ENCODE measurements around the gene FBXO21. TPM values are rescaled to one million over a fixed set of nuclear protein-coding genes. Genes with fewer than 3 reads are reported as not detected.

Gene FBXO21
- total RNA-seq, 3 donors from 2014 or later (not counting 1 experiment from before 2014, with no cell fraction given) = 39.8 to 48.8 (median 39.9) TPM

DNA sequence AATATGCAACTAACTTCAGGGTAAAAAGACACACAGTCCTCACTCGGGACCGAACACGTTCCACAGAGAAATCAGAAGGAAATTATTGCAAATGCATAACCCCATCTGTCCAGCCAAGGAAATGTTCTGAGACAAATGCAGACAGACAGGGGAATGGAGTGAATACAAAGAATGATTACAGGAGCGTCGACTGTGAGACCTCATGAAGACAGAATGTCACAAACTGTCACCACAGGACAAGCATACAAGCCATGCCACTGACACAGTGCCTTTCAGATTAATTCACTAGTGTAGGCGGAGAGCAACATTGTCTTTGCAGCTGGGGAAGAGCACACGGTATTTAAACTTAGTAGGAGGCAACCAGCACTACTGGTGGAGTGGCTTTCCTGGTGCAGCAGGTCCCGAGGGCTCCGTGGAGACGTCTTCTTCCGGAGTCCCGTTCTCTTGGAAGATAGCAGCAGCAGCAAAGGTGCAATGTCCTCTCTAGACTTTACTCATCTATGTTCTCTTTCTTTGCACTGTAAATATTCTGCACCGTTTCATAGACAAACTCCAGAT, 44.6 kb downstream of the FBXO21 start:
- Mint-ChIP-seq H3K4me1 (peaks cover 2 to 6% of the 10 kb centered on the region in 2 donors), H3K27ac (no peak overlapping the region), H3K27me3 (ENCODE audit: low read depth in 2 of 2) (no peaks in the 10 kb centered on the region), H3K9me3 (no peaks in the 10 kb centered on the region), H3K4me3 (no peak overlapping the region), H3K36me3 (peaks cover 19% of the 10 kb centered on the region)
- DNase-seq = no peak
- H3K9me3 ChIP-seq (ENCODE audit: control insufficient read depth, insufficient read depth, low read length) = no peaks in the 10 kb centered on the region
- no peaks in the 10 kb centered on the region for H3K4me1 ChIP-seq (ENCODE audit: control insufficient read depth, insufficient read depth, low read length)
- intact Hi-C loops (cut with micrococcal nuclease) = no loop called here
- no peak overlapping the region for H3K27ac ChIP-seq (ENCODE audit: low read length)
- H3K36me3 ChIP-seq (ENCODE audit: control insufficient read depth, insufficient read depth, low read length) = peaks cover 33% of the 10 kb centered on the region
- 97% methylated on average over 13 of the region's 13 CpGs for WGBS (ENCODE audit: insufficient coverage)
- TF ChIP-seq CTCF (IDR thresholded peaks at IDR 0.05) = no peak
- no peaks in the 10 kb centered on the region for H3K27me3 ChIP-seq (ENCODE audit: control insufficient read depth, insufficient read depth, low read length)
- no peak overlapping the region for H3K4me3 ChIP-seq (ENCODE audit: low read length)
- ATAC-seq = no peak

DNA sequence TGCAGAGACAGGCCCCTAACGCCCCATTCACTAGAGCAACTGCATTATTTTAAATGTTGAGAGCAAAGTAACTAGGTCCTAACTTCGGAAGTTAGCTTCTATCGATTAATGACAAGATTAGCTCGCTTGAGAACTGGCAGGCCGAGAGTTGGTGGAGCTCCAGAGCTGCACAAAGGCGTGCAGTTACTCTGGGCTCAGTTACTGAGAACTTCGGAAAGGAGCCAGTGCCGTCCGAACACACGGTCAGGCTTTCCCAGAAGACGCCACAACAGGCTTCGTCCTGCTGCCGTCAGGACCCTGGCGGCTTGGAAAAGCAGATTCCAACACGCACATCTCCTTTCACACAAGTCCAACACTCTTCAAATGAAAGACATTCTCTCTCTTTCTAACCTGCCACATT, 45.7 kb downstream of the FBXO21 start:
- no peaks in the 10 kb centered on the region for H3K9me3 ChIP-seq (ENCODE audit: control insufficient read depth, insufficient read depth, low read length)
- Mint-ChIP-seq H3K27ac (no peak overlapping the region), H3K36me3 (peaks cover 19% of the 10 kb centered on the region), H3K27me3 (ENCODE audit: low read depth in 2 of 2) (no peaks in the 10 kb centered on the region), H3K4me3 (no peak overlapping the region), H3K9me3 (no peaks in the 10 kb centered on the region), H3K4me1 (peaks cover 6 to 8% of the 10 kb centered on the region in 2 donors)
- no peak overlapping the region for H3K4me3 ChIP-seq (ENCODE audit: low read length)
- WGBS (ENCODE audit: insufficient coverage) = 98% methylated on average over 15 of the region's 15 CpGs
- ATAC-seq (no peak), DNase-seq (no peak)
- H3K4me1 ChIP-seq (ENCODE audit: control insufficient read depth, insufficient read depth, low read length) = no peaks in the 10 kb centered on the region
- H3K36me3 ChIP-seq (ENCODE audit: control insufficient read depth, insufficient read depth, low read length) = peaks cover 28% of the 10 kb centered on the region
- no peak overlapping the region for H3K27ac ChIP-seq (ENCODE audit: low read length)
- no peaks in the 10 kb centered on the region for H3K27me3 ChIP-seq (ENCODE audit: control insufficient read depth, insufficient read depth, low read length)
- intact Hi-C loops (cut with micrococcal nuclease) = no loop called here
- TF ChIP-seq CTCF (IDR thresholded peaks at IDR 0.05) = no peak

GRCh38 chr12:117143008-117143532, 47.2 kb downstream of the FBXO21 start:
- Histone ChIP-seq H3K27me3 (ENCODE audit: control insufficient read depth, insufficient read depth, low read length) (no peaks in the 10 kb centered on the region), H3K4me1 (ENCODE audit: control insufficient read depth, insufficient read depth, low read length) (no peaks in the 10 kb centered on the region), H3K36me3 (ENCODE audit: control insufficient read depth, insufficient read depth, low read length) (peaks cover 28% of the 10 kb centered on the region), H3K9me3 (ENCODE audit: control insufficient read depth, insufficient read depth, low read length) (no peaks in the 10 kb centered on the region), H3K27ac (ENCODE audit: low read length) (no peak overlapping the region), H3K4me3 (ENCODE audit: low read length) (no peak overlapping the region)
- peaks cover 17% of the 10 kb centered on the region for H3K36me3 Mint-ChIP-seq
- DNase-seq (no peak), ATAC-seq (no peak)
- no peaks in the 10 kb centered on the region for H3K9me3 Mint-ChIP-seq
- TF ChIP-seq CTCF (IDR thresholded peaks at IDR 0.05) = no peak
- H3K27me3 Mint-ChIP-seq (ENCODE audit: low read depth in 2 of 2) = no peaks in the 10 kb centered on the region
- H3K4me1 Mint-ChIP-seq = peaks cover 6 to 8% of the 10 kb centered on the region in 2 donors
- intact Hi-C loops (cut with micrococcal nuclease) = no loop called here
- no peak overlapping the region for H3K27ac Mint-ChIP-seq
- H3K4me3 Mint-ChIP-seq = no peak overlapping the region
- WGBS (ENCODE audit: insufficient coverage) = 95% methylated on average over 18 of the region's 18 CpGs

- H3K27me3 ChIP-seq (ENCODE audit: control insufficient read depth, insufficient read depth, low read length) = no peaks in the 10 kb centered on the region
- Mint-ChIP-seq H3K36me3 (peaks cover 12% of the 10 kb centered on the region), H3K4me3 (no peak overlapping the region), H3K9me3 (no peaks in the 10 kb centered on the region), H3K4me1 (peaks cover 6 to 8% of the 10 kb centered on the region in 2 donors), H3K27me3 (ENCODE audit: low read depth in 2 of 2) (no peaks in the 10 kb centered on the region), H3K27ac (no peak overlapping the region)
- DNase-seq (no peak), ATAC-seq (no peak)
- no peak overlapping the region for H3K4me3 ChIP-seq (ENCODE audit: low read length)
- WGBS (ENCODE audit: insufficient coverage) = 89% methylated on average over 12 of the region's 12 CpGs
- H3K9me3 ChIP-seq (ENCODE audit: control insufficient read depth, insufficient read depth, low read length) = no peaks in the 10 kb centered on the region
- H3K36me3 ChIP-seq (ENCODE audit: control insufficient read depth, insufficient read depth, low read length) = peaks cover 23% of the 10 kb centered on the region
- no peak overlapping the region for H3K27ac ChIP-seq (ENCODE audit: low read length)
- no peak for TF ChIP-seq CTCF (IDR thresholded peaks at IDR 0.05)
- H3K4me1 ChIP-seq (ENCODE audit: control insufficient read depth, insufficient read depth, low read length) = no peaks in the 10 kb centered on the region
- intact Hi-C loops (cut with micrococcal nuclease) = no loop called here
Measured at GRCh38 chr12:117142094-117142493, 48.2 kb downstream of the FBXO21 start.

Measured in natural killer cell (primary cell).